GM12874 (cell line): ENCODE results near the gene LPP.

ENCODE experiments used
- TF ChIP-seq, protein P1 (sequence below): IDR thresholded peaks from 2 replicates; pipeline ENCODE4 v1.5.1; 2011; ENCODE audit warnings: low read depth, mild to moderate bottlenecking, control low read depth, low read length, moderate library complexity; ENCODE audit not compliant: insufficient read depth

LPP gene

DNA sequence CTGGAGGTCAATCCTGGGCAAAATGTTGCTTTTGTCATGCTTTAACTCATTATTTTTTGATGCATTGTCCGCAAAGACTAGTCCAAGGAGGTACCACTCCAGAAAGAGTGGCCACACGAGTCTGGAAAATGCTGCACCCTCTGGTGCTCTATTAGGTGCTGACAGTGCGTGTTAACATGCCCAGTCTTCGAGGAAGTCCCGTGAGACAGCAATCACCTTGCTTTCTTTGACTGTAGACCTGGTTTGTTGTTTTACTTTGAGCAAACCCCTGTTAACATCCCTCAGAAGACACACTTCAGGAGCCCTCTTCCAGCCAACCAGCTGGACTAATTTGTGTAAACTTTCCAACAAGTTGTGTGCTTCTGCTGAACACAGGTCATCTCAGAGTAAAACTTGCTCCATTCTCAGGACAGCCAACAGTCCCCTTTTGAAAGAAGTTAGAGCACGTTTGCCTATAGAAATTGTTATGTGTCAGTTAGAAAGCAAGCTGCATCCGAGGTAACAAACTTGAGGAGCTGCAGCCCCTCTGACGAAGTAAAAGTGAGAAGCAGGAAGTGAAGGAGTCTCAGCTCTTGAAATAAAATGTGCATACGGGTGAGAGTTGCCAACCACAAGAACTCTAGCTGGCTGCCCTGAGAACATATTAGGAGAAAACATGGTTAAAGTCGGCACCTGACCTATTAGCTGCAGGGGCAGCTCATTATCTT, 205.0 kb downstream of the LPP start:
- TF ChIP-seq, protein P1, sequence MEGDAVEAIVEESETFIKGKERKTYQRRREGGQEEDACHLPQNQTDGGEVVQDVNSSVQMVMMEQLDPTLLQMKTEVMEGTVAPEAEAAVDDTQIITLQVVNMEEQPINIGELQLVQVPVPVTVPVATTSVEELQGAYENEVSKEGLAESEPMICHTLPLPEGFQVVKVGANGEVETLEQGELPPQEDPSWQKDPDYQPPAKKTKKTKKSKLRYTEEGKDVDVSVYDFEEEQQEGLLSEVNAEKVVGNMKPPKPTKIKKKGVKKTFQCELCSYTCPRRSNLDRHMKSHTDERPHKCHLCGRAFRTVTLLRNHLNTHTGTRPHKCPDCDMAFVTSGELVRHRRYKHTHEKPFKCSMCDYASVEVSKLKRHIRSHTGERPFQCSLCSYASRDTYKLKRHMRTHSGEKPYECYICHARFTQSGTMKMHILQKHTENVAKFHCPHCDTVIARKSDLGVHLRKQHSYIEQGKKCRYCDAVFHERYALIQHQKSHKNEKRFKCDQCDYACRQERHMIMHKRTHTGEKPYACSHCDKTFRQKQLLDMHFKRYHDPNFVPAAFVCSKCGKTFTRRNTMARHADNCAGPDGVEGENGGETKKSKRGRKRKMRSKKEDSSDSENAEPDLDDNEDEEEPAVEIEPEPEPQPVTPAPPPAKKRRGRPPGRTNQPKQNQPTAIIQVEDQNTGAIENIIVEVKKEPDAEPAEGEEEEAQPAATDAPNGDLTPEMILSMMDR = no peak

GRCh38 chr3:188360364-188360881, 206.5 kb downstream of the LPP start:
- TF ChIP-seq, protein P1 = no peak

DNA sequence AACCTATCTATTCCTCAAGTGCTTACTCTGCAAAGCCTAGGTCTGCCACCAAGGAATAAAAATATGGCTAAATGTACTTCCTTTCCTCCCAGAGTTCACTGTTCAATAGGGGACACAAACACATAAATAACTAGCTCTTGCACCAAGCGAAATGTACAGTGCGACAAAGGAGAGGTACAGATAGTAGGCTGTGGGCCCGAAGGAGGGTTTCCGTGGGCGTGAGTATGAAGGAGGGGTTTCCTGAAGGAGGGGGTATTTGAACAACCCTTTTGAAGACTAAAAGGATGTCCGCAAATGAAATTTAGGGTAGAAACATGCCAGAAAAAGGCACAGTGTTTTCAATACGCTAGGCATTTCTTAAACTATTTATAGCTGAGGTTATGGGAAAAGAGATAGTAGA, 207.9 kb downstream of the LPP start:
- TF ChIP-seq, protein P1 = no peak

DNA sequence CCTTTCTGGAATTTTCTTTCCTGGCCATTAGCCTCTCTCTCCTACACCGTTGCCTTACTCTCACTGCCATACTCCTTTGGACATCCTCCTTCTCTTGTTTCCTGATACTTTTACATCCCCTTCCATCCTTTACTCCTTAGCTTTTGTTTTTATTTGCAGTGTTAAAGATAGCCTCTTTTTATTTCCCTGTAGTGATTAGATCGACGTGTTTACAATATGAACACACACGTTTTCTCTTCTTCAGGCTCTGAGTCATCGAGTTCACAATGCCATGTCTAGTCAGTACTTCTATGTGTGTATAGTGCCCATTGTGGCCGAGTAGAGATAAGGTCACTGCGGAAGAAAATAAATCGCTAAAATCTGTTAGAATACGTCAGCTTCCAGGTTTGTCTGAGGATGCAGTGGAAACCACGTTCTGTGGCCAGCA, 208.5 kb downstream of the LPP start:
- TF ChIP-seq, protein P1 = no peak

DNA sequence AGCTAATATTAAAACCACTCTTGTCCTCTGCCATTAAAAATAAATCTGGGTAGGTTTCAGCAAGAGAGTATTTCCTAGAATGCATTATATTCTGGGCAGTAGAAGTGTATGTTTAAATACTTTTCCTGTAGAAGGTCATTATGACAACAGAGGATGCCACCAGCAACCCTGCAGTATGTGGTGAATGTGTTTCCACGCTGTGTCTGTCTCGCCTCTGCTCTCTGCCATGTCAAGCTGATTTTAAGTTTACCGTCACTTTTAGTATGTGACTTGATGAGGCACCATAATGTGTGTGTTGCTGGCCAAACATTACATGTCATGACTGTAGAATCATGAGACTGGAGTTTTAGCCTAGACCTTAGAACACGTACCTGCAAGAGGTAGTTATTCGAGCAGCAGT, 211.2 kb downstream of the LPP start:
- TF ChIP-seq, protein P1 = no peak

DNA sequence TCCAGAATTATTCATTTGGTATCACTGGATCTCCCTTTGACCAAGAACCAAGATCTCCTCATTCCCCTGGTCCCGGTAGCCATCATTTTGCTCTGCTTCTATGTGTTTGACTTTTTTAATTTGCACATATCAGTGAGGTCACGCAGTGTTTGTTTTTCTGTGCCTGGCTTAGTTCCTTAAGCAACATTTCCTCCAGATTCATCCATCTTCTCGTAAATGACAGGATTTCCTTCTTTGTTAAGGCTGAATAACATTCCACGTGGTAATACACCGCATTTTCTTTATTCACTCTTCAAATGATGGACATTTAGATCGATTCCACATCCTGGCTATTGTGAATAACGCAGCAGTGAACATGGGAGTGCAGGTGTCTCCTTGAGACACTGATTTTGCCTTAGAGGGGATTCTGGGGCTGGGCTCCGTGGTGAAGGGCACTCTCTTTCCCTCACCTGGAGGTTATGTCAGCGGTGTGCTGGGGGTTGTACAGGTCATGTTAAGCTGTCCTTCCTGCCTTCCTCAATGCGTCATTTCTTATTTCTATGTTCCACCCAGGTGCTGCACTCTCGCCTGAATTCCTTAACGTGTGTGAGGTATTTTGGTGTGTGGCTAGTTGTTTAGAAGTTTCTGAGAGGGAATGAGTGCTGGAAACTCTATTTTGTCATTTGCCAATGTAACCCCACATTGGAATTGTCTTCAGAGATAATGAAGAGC, 212.2 kb downstream of the LPP start:
- TF ChIP-seq, protein P1 = no peak

GRCh38 chr3:188367678-188368077, 213.7 kb downstream of the LPP start:
- TF ChIP-seq, protein P1 = no peak
